Measurements from ENCODE around the gene BABAM1. TPM values are rescaled to one million over a fixed set of nuclear protein-coding genes. Genes with fewer than 3 reads are reported as not detected.

Gene BABAM1
- total RNA-seq, 6 donors from 2014 or later = 45.1 to 95.3 (median 82.3) TPM

DNA sequence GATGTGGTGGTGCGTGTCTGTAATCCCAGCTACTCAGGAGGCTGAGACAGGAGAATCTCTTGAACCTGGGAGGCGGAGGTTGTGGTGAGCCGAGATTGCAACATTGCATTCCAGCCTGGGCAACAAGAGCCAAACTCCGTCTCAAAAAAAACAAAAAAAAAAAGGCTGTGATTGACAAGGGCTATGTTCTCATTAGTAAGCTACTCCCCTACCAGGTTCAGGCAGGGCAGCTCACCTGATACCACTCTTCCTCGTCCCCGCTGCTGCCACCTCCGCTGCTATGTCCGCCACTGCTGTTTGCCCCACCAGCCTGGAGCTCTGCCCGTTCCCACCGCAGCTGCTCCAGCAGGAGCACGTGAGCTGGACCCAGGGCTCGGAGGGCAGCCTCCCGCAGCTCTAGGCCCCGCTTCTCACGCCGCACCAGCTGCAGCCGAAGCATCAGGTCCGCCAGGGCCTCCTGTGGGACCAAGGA lies 12.1 kb upstream of the BABAM1 start:
- WGBS, 2 donors = 62 to 76% methylated on average over 16 to 18 of the region's 18 CpGs
- peaks cover 0 to 5% (median 0%) of the 10 kb centered on the region in 4 donors for H3K4me1 ChIP-seq
- TF ChIP-seq EP300 (IDR thresholded peaks at IDR 0.05) (no peak), POLR2AphosphoS5 (IDR thresholded peaks at IDR 0.05) (no peak), POLR2A (IDR thresholded peaks at IDR 0.05) (peak in 1 of 4 donors; percentile 20)
- TF ChIP-seq, protein P1, sequence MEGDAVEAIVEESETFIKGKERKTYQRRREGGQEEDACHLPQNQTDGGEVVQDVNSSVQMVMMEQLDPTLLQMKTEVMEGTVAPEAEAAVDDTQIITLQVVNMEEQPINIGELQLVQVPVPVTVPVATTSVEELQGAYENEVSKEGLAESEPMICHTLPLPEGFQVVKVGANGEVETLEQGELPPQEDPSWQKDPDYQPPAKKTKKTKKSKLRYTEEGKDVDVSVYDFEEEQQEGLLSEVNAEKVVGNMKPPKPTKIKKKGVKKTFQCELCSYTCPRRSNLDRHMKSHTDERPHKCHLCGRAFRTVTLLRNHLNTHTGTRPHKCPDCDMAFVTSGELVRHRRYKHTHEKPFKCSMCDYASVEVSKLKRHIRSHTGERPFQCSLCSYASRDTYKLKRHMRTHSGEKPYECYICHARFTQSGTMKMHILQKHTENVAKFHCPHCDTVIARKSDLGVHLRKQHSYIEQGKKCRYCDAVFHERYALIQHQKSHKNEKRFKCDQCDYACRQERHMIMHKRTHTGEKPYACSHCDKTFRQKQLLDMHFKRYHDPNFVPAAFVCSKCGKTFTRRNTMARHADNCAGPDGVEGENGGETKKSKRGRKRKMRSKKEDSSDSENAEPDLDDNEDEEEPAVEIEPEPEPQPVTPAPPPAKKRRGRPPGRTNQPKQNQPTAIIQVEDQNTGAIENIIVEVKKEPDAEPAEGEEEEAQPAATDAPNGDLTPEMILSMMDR (IDR thresholded peaks at IDR 0.05) = no peak
- ATAC-seq (ENCODE audit: low FRiP score in 2 of 2) = peak; percentile 14 to 88
- DNase-seq = peak; percentile 76 to 77
- H3K27ac ChIP-seq = peak overlapping the region in 3 of 4 donors; percentile 8 to 85 (median 63)
- no peaks in the 10 kb centered on the region for H3K9me3 ChIP-seq
- peaks cover 0 to 48% (median 15%) of the 10 kb centered on the region in 4 donors for H3K36me3 ChIP-seq
- H3K4me3 ChIP-seq = no peak overlapping the region
- no peaks in the 10 kb centered on the region for H3K27me3 ChIP-seq

- TF ChIP-seq POLR2A (IDR thresholded peaks at IDR 0.05) (no peak), POLR2AphosphoS5 (IDR thresholded peaks at IDR 0.05) (no peak), EP300 (IDR thresholded peaks at IDR 0.05) (no peak)
- TF ChIP-seq, protein P1 (IDR thresholded peaks at IDR 0.05) = no peak
- Histone ChIP-seq H3K9me3 (no peaks in the 10 kb centered on the region), H3K27ac (no peak overlapping the region), H3K4me1 (peaks cover 0 to 11% (median 4%) of the 10 kb centered on the region in 4 donors), H3K27me3 (no peaks in the 10 kb centered on the region), H3K36me3 (peaks cover 0 to 45% (median 15%) of the 10 kb centered on the region in 4 donors), H3K4me3 (no peak overlapping the region)
- DNase-seq (no peak), ATAC-seq (ENCODE audit: low FRiP score in 2 of 2) (no peak)
- WGBS, 2 donors = 77 to 81% methylated on average over 3 of the region's 3 CpGs
Observed at GRCh38 chr19:17256130-17256529, 11.1 kb upstream of the BABAM1 start.

- H3K27ac ChIP-seq = no peak overlapping the region
- DNase-seq (no peak), ATAC-seq (ENCODE audit: low FRiP score in 2 of 2) (no peak)
- 88 to 94% methylated on average over 9 of the region's 9 CpGs for WGBS, 2 donors
- TF ChIP-seq EP300 (IDR thresholded peaks at IDR 0.05) (no peak), POLR2AphosphoS5 (IDR thresholded peaks at IDR 0.05) (no peak), POLR2A (IDR thresholded peaks at IDR 0.05) (no peak)
- TF ChIP-seq, protein P1 (IDR thresholded peaks at IDR 0.05) = no peak
- H3K4me3 ChIP-seq = no peak overlapping the region
- H3K36me3 ChIP-seq = peaks cover 0 to 26% (median 11%) of the 10 kb centered on the region in 4 donors
- H3K9me3 ChIP-seq = no peaks in the 10 kb centered on the region
- H3K27me3 ChIP-seq = no peaks in the 10 kb centered on the region
- peaks cover 0 to 12% (median 6%) of the 10 kb centered on the region in 4 donors for H3K4me1 ChIP-seq
Observed at GRCh38 chr19:17259118-17259780, 8.0 kb upstream of the BABAM1 start.

- ATAC-seq (ENCODE audit: low FRiP score in 2 of 2) (no peak), DNase-seq (no peak)
- H3K4me3 ChIP-seq = no peak overlapping the region
- H3K9me3 ChIP-seq = no peaks in the 10 kb centered on the region
- H3K4me1 ChIP-seq = peaks cover 0 to 12% (median 6%) of the 10 kb centered on the region in 4 donors
- peaks cover 0 to 21% (median 9%) of the 10 kb centered on the region in 4 donors for H3K36me3 ChIP-seq
- TF ChIP-seq POLR2A (IDR thresholded peaks at IDR 0.05) = no peak
- TF ChIP-seq, protein P1 (IDR thresholded peaks at IDR 0.05) = no peak
- TF ChIP-seq POLR2AphosphoS5 (IDR thresholded peaks at IDR 0.05) = no peak
- TF ChIP-seq EP300 (IDR thresholded peaks at IDR 0.05) = no peak
- H3K27me3 ChIP-seq = no peaks in the 10 kb centered on the region
- WGBS, 2 donors = 50 to 76% methylated on average over 1 of the region's 1 CpG
- no peak overlapping the region for H3K27ac ChIP-seq
Observed at GRCh38 chr19:17259934-17260333, 7.3 kb upstream of the BABAM1 start.

Measured in upper lobe of left lung (tissue), 6 donors.